Esophagus muscularis mucosa (tissue), 4 donors: ENCODE results near the gene KRR1.

Source experiments
- EP300 ChIP-seq: sonication (generic); formaldehyde crosslinking; IDR thresholded peaks from one replicate; pipeline ENCODE4 v1.6.1; 2017; ENCODE audit warnings: antibody characterized with exemption
- POLR2A ChIP-seq: fragments of 450-650 bp; IDR thresholded peaks from one replicate; pipeline ENCODE4 v1.6.1; 2017; ENCODE audit warnings: antibody characterized with exemption, moderate library complexity, mild to moderate bottlenecking, low read depth
- POLR2AphosphoS5 ChIP-seq, 2 donors: sonication (generic); formaldehyde crosslinking; IDR thresholded peaks; one replicate each; pipeline ENCODE4 v1.6.1; 2017; ENCODE audit warnings: antibody characterized with exemption in 2 of 2
- TF ChIP-seq, protein P1 (sequence below), 3 experiments: fragments of 200-600 bp in 2 of 3; fragments of 450-650 bp in 1 of 3; sonication (generic) in 2 of 3; IDR thresholded peaks; one replicate each; pipeline ENCODE4 v1.5.1; 2017 to 2019; ENCODE audit warnings: antibody characterized with exemption in 3 of 3, mild to moderate bottlenecking in 2 of 3, moderate library complexity in 1 of 3

DNA sequence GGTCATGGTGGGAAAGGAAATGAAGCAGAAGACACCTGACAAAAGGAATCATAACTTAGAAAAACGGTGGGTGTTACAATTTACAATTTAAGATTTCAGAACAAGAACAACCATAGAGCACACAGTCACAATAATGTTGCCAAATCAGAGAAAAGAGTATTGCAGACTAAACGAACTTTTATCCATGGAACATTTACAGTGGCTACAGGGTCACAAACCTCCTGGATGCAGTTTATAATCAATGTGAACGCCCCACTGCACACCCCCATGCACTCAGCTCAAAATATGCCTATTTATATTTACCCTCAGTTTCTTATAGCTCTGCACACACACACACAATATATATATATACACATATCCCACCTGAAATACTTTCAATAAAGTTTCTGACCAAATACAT is 8.0 kb downstream of the KRR1 start:
- TF ChIP-seq POLR2A (no peak), POLR2AphosphoS5 (IDR thresholded peaks at IDR 0.05) (no peak), EP300 (no peak)
- TF ChIP-seq, protein P1, sequence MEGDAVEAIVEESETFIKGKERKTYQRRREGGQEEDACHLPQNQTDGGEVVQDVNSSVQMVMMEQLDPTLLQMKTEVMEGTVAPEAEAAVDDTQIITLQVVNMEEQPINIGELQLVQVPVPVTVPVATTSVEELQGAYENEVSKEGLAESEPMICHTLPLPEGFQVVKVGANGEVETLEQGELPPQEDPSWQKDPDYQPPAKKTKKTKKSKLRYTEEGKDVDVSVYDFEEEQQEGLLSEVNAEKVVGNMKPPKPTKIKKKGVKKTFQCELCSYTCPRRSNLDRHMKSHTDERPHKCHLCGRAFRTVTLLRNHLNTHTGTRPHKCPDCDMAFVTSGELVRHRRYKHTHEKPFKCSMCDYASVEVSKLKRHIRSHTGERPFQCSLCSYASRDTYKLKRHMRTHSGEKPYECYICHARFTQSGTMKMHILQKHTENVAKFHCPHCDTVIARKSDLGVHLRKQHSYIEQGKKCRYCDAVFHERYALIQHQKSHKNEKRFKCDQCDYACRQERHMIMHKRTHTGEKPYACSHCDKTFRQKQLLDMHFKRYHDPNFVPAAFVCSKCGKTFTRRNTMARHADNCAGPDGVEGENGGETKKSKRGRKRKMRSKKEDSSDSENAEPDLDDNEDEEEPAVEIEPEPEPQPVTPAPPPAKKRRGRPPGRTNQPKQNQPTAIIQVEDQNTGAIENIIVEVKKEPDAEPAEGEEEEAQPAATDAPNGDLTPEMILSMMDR (IDR thresholded peaks at IDR 0.05) = no peak
